ENCODE measurements around the gene JSRP1.

Gene JSRP1

DNA sequence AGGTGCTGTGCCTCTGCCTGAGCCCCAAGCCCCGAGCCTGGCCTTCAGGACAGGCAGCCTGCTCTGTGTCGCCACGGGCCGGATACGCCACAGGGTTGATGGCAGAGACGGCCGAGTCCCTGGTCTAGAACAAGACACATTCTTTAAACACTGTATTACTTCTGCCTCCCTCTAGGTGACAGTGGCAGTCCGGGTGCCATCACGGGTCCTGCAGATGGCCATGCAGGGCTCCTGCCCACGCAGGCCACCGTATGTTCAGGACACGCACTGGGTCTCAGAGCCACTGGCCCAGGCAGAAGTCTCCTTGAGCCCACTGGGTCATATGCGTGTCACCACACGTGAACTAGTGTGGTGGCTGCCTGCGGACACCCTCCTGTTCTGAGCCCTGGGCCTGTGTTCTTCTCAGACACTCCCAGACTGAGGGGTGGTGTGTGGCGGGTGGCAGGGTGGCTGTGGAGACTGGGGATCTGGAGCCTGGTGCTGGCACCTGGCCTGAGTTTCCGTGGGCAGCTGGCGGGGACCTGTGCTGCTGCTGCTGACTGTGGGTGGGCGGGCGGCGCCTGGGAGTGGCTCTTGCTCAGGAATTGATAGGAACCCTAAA is 24.5 kb downstream of the JSRP1 start:
- DNase-seq = no peak

DNA sequence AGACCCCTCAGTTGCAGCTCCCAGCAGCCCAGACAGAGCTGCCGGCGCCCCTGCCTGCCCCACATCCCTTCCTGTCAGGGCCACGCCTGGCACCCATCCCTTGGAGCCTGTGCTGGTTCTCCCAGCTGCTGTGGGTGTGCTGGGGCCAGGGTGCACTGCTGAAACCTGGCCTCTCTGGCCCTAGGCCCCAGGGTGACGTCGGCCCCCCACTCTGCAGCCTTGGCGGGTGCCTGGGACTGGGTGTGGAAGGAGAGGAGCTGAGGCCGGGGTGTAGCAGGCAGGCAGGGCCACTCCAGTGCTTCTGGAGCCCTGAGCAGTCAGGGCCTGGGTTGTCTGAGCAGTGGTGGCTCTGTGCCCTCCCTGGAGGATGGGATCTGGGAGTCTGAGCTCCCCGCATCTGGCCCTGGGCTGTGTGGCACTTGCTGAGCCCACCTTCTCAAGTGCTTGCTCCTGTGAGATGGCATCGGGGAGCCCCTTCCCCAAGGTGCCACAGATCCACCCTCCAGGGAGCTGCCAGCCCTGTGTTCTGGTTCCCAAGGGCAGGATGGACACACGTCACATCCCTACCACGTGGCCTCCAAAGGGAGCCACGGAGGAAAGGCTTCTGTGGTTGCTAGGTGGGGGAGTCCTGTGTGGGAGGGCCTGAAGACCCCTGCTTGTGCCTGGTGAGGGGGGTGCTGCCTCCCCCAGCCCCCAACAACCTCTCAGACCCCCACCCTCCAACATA is 25.2 kb downstream of the JSRP1 start:
- DNase-seq = no peak

DNA sequence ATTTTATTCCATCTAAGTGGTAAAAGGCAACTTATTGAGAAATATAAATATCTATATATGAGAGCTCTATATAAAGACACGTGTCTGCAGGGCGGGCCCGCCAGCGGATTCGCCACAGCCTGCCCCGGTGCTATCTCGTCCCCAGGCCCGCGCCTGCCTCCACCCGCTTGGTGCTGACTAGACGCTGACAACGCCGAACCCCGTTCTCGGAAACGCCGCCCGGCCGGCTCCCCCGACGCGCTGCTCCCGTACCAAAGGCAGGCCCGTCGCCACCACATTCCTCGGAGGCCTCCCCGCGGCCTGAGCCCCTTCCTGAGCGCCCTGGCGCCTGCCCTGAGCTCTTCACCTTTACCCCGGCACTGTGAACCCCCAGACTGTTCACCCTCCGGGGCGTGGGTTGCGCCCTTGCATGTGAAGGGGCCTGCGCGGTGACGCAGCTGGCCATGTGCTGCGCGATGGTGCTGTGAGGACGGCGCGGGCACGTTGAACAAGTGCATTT is 26.1 kb downstream of the JSRP1 start:
- DNase-seq = no peak

DNA sequence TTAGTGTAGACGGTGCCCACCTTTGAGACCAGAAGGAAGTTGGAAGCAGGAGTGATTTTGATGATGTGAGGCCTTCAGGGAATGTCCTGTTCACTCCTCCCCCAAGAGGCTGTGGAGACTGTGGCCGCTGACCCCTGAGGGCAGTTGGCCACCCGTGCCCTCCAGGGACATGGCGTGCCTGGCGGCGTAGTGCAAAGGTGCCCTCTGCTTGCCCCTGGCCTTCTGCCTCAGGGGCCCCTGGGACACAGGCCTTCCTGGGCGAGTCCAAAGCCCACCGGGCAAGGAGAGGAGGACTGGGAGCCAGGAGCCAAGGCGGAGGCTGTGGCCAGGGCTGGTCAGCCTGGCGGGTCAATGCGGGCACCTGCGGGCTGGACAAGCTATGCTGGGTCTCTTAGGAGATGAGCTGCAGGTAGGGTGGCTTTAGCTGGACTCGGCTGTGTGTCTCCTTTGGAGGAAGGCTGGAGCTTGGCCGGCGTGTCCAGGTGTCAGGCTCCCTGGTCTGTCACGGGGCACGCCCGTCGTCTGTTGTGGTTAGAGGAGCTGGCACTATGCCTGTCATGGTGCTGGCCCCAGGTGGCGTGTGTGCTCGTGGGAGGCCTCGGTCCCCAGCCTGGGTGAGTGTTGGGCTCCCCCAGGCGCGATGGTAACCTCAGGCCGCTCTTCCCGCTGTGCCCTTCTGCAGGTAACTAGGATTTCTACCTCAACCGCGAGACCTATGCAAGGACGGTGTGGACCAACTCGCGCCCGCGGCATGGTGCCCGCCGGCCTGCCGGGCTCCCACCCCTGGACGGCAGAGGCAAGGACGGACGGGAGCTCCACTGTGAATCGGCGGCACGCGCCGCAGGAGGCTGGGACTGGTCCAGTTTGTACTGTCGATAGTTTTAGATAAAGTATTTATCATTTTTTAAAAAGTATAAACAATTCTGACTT is 26.8 kb downstream of the JSRP1 start:
- DNase-seq = no peak

DNA sequence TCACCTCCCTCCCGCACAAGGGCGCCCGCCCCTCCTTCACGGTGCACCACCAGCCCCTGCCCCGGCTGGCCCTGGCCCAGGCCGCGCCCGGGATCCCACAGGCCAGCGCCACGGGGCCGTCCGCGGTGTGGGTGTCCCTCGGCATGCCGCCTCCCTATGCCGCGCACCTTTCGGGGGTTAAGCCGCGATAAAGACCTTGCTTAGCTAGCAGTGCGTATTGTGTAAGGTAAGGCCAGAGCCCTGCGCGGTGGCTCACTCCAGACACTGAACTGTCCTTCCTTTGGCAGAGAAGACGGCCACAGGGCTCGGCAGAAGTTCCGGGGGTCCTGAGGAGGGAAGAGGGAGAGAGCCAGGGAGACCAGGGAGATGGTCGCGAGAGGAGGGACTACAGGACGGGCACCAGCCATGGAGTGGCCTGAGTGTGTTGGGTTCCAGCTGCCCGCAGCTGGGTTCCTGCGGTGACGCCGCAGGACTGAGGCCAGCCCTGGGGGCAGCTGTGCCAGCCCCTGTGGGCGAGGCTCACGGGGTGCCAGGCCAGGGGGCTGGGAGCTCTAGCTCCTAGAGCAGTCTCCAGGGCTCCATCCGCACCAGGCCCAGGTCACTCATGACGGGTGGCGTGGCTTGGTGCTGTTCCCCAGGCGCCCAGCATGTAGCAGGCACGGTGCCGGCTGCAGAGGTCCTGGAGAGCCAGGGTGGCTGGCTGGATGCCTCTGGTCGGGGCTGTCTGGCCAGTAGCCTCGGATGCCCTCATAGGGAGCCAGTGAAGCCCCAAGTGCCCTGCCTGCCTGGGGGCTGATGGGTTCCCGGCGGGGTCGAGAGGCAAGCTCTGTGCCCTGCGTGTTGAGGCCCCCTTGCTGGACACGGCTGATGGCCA is 27.8 kb downstream of the JSRP1 start:
- DNase-seq = no peak

DNA sequence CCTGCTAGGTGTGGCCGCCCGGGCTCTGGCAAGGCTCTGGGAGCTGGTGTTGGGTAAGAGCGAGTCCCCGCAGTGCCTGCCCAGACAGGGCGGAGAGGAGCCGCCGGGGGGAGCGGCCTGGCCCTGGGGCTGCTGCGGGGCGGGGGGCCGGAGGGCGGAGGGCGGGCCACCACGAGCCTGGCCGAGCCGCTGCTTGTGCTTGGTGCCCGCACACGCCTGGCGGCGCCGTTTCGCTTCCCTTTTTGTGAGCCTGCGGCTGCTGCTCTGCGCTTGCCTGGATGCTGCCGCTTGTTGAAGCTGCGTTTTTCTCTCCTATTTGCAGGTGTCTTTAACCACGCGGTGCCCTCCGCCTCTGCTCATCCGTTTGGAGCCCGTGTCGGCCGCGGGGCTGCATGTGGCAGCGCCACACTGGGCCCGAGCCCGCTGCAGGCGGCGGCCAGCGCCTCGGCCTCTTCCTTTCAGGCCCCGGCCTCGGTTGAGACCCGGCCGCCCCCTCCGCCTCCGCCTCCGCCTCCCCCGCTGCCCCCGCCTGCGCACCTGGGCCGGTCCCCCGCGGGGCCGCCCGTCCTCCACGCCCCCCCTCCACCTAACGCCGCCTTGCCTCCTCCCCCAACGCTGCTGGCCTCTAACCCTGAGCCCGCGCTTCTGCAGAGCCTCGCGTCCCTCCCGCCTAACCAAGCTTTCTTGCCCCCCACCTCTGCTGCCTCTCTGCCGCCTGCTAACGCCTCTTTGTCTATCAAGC is 28.6 kb downstream of the JSRP1 start:
- no peak for DNase-seq

DNA sequence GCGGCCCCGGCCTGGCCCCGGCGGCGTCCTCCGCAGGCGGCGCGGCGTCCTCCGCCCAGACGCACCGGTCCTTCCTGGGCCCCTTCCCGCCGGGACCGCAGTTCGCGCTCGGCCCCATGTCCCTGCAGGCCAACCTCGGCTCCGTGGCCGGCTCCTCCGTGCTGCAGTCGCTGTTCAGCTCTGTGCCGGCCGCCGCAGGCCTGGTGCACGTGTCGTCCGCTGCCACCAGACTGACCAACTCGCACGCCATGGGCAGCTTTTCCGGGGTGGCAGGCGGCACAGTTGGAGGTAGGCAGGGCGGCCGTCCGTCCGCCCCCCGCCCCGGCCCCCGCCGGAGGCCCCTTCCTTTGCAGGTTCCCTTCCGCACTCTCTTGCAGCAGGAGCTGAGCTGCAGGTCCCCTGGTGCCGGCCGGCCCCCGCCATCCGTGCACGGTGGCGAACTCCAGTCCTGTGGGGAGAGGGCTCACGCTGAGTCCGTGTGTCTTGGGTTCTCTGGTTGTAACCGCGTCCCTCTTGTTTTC is 29.3 kb downstream of the JSRP1 start:
- DNase-seq = no peak

DNA sequence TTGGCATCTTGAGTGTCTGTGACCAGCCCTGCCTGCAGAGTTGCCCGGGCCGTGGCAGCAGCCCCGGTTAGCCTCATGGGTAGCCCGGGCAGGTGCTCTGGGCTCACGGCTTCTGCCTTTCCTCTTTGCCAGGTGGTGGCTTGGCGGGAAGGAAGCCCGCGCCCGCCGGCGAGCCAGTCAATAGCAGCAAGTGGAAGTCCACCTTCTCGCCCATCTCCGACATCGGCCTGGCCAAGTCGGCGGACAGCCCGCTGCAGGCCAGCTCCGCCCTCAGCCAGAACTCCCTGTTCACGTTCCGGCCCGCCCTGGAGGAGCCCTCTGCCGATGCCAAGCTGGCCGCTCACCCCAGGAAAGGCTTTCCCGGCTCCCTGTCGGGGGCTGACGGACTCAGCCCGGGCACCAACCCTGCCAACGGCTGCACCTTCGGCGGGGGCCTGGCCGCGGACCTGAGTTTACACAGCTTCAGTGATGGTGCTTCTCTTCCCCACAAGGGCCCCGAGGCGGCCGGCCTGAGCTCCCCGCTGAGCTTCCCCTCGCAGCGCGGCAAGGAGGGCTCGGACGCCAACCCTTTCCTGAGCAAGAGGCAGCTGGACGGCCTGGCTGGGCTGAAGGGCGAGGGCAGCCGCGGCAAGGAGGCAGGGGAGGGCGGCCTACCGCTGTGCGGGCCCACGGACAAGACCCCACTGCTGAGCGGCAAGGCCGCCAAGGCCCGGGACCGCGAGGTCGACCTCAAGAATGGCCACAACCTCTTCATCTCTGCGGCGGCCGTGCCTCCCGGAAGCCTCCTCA is 30.0 kb downstream of the JSRP1 start:
- no peak for DNase-seq

DNA sequence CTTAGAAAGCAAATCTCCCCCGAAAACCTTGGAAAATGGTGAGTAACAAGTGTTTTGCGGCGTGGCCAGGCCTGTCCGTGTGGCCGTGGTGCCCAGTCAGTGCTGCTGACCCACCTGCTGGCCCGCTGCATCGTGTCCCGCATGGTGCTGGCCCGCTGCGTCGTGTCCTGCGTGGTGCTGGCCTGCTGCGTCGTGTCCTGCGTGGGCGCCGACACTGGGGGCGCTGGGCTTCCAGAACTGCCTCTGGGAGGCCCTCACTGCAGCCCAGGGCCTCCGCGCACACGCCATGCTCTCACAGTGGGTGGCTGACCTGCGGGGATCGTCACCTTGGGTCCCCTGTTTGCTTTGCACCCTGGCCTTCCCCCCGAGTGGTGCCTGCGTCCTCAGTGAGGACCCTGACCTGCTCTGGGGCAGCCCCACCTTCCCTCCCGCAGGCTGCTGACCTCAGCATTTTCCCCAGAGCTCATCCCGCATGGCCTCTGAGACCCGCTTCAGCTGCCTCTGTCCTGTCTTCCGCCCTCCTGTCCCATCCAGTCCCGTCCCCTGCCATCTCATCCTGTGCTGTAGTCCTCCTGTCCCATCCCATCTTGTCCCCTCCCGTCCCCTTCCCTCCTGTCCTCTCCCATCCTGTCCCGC is 30.7 kb downstream of the JSRP1 start:
- no peak for DNase-seq

DNA sequence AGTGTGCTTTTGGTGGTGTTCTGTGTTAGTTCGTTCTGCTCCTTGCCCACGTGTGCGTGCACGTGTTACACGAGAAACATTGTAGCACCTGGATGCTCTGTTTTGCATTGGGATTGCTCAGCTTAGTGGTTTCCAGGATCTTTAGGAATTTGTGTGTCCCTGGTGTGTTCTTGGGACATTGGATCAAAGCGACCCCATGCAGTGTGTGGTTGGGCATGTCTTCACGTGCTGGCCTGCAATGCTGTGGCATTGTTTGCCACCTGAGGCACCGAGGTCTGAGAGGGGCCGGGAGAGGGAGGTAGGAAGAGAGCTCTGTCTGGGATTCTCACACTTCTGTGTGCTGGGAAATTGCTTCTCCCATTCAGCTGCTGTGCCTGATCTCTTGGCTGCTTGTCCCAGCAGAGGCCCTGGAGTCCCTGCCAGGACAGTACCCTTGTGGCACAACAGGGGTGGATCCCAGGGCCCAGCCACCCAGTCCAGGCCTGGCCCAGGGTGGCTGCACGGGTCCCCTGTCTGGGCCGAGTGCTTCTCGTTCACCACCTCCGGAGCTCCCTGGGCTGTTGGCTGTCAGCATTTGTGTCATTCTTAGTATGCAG is 31.4 kb downstream of the JSRP1 start:
- DNase-seq = no peak

DNA sequence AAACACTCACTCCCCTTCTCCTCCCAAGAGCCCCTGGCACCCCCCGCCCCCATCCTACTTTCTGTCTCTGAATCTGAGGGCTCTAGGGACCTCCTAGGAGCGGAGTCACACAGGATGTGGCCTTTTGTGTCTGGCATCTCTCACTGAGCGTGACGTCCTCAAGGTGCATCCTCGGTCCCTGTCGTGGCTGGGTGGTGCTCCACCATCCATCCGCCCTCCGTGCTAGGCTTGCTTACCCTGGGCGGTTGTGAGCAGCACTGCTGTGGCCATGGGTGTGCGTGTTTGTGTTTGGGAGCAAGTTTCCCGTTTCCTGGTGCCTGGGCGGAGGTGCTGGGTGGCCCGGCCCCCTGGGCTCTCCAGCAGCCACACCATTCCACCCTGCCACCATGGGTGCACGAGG is 32.3 kb downstream of the JSRP1 start:
- DNase-seq = no peak

DNA sequence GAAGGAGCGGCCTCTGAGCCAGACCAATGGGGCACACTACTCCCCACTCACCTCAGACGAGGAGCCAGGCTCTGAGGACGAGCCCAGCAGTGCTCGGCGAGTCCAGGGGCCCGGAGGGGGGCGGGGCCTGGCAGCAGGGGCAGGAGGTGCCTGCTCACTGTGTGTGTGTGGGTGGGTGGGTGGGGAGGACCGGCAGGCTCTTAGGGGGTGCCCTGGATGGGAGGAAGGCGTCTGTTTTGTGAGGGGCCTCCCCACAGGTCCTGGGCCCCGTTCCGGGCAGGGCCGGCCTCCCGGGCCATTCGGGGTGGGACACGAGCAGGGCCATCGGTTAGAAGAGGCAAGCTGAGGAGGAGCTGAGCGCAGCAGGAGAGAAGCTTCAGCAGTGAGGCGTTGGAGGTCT is 32.8 kb downstream of the JSRP1 start:
- DNase-seq = no peak

DNA sequence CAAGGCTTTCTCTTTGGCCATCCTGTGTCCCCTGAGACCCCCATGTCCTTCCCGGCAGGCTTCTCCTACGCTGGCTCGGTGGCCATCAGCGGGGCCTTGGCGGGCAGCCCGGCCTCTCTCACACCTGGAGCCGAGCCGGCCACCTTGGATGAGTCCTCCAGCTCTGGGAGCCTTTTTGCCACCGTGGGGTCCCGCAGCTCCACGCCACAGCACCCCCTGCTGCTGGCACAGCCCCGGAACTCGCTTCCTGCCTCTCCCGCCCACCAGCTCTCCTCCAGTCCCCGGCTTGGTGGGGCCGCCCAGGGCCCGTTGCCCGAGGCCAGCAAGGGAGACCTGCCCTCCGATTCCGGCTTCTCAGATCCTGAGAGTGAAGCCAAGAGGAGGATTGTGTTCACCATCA is 34.3 kb downstream of the JSRP1 start:
- no peak for DNase-seq

DNA sequence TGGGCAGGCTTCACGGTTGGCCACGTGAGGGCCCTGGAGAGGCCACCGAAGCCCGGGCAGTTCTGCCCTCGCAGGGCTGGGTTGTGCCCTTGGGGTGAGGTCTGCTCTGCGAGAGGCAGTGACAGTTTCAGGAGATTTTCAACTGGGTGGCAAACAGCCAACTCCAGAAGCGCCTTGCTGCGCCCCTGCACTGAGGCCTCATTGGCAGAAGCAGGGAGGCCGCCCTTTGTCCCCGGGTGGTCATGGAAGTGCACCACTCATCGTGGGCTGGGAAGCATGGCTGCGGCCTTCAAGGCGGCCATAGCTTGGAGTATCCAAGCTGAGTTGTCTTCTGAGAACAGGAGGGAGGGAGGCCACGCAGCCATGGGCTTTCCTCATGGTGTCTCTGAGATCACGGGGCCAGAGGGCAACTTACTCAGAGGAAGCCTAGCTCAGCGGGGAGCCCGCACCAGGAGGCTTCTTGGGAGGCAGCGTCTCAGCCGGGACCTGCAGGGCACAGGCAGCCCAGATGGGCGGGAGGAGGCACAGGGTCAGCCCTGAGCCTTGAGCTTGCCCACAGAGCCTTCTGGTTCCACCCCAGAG is 34.9 kb downstream of the JSRP1 start:
- DNase-seq = no peak

DNA sequence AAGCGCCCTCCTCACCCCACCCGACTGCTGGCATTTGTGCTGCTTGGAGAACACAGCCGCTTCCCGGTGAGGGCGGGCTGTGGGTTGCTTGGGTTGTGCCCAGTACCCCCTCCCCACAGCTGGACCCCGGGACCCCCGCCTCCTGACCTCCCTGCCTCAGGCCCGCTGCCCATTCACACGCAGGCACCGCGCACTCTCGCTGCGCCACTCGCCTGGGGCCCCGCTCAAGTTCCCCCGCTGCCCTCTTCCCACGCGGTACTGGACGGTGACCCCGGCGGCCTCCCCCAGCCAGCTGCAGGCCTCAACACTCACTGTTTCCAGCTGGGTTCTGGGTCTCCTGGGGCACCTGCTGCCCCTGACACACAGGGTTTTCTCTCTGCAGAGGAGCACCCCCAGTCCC is 36.5 kb downstream of the JSRP1 start:
- DNase-seq = no peak

DNA sequence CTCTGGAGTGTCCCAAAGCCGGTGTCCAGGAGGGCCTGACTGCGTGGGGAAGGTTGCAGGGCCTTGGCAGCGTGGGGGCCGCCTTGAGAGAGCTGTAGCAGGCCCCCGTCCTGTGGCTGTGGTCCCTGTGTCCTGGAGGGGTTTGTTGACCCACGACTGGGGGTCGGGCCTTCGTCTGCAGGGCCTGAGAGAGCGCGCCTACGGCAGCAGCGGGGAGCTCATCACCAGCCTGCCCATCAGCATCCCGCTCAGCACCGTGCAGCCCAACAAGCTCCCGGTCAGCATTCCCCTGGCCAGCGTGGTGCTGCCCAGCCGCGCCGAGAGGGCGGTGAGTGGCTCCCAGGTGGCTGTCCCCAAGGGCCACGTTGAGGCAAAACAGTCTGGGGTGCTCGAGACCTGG is 38.6 kb downstream of the JSRP1 start:
- DNase-seq = no peak

DNA sequence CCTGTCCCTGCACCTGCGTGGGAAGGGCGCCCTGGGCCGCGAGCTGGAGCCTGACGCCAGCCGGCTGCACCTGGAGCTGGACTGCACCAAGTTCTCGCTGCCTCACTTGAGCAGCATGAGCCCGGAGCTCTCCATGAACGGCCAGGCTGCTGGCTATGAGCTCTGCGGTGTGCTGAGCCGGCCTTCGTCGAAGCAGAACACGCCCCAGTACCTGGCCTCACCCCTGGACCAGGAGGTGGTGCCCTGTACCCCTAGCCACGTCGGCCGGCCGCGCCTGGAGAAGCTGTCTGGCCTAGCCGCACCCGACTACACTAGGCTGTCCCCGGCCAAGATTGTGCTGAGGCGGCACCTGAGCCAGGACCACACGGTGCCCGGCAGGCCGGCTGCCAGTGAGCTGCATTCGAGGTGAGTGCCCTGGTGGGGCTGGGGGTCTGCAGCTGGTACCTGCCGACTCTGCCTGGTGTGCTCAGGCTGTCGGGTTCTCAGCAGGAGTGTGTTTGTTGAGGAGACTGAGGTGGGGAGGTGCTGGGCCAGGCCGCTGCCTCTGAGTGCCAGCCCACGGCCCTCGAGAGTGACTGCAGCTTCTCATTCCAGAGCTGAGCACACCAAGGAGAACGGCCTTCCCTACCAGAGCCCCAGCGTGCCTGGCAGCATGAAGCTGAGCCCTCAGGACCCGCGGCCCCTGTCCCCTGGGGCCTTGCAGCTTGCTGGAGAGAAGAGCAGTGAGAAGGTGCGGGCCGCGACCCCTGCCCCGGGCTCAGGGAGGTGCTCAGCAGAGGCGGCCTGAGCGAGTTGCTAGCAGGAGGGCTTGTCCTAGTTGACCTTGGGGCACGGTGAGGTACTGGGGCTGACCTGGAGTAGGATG is 39.6 kb downstream of the JSRP1 start:
- DNase-seq = no peak

DNA sequence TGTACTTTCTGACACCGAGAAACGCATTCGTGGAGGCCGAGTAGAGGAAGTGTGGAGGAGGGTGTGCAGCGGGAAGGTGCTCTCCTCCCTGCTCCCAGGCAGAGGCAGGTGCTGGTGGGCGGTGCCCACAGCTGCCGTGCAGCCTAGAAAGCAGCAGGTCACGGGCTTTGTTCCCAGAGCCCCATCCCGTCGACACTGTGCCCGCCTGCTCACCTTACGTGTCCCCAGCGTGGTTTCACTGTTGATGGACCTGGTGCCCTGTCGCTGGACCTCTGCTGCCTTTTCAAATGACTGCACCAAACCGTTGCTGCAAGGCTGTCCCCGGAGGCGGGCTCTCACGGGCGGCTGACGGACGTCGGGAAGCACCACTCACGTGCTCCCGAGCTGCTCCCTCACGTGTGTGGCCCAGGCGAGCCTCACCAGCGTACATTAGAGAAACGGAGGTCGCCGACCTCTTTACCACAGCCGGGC is 40.9 kb downstream of the JSRP1 start:
- DNase-seq = no peak

Measured in NCI-H446 (cell line).